ENCODE results near the gene CBLC.

CBLC gene

GRCh38 chr19:44744871-44745332 lies 32.8 kb upstream of the CBLC start:
- Histone ChIP-seq H3K27me3 (ENCODE audit: control insufficient read depth in 1 of 2, insufficient read depth in 1 of 2, low read length in 2 of 2) (no peaks in the 10 kb centered on the region), H3K9ac (ENCODE audit: low read length) (peak overlapping the region; percentile 84), H3K9me3 (ENCODE audit: control insufficient read depth, low read length) (no peaks in the 10 kb centered on the region), H3K4me1 (ENCODE audit: control insufficient read depth, insufficient read depth, low read depth, low read length) (peaks cover 29% of the 10 kb centered on the region), H4K8ac (ENCODE audit: low read length) (peak overlapping the region; percentile 89), H2AK5ac (ENCODE audit: low read length, severe bottlenecking) (peak overlapping the region; percentile 75), H3K27ac (ENCODE audit: low read length, poor library complexity, severe bottlenecking) (no peak overlapping the region), H2BK120ac (ENCODE audit: low read depth, low read length) (peak overlapping the region; percentile 89), H3K79me1 (replicated peaks; ENCODE audit: low read length, poor library complexity, severe bottlenecking) (peaks cover 4% of the 10 kb centered on the region), H2BK15ac (ENCODE audit: low read depth, poor library complexity, severe bottlenecking) (peak overlapping the region; percentile 95), H2AFZ (ENCODE audit: low read depth, low read length) (no peak overlapping the region), H4K91ac (ENCODE audit: low read length) (peak overlapping the region; percentile 84), H3K4me3 (ENCODE audit: insufficient read depth in 1 of 2, low read depth in 1 of 2, low read length in 2 of 2) (peak overlapping the region in 1 of 2 experiments; percentile 50), H3K23ac (ENCODE audit: low read length in 2 of 2) (no peak overlapping the region), H3K14ac (ENCODE audit: low read length in 2 of 2) (peak overlapping the region in 1 of 2 experiments; percentile 19), H3K4me2 (ENCODE audit: low read length, poor library complexity, severe bottlenecking) (no peak overlapping the region), H3K18ac (ENCODE audit: low read depth in 1 of 2, low read length in 2 of 2) (peak overlapping the region; percentile 87 to 94), H3K4ac (ENCODE audit: low read depth in 1 of 2, low read length in 2 of 2) (peak overlapping the region; percentile 66 to 91), H2BK12ac (ENCODE audit: low read length in 2 of 2) (peak overlapping the region; percentile 49 to 100), H2BK5ac (ENCODE audit: low read depth, low read length, poor library complexity, severe bottlenecking) (no peak overlapping the region), H3K36me3 (ENCODE audit: control insufficient read depth in 1 of 2, insufficient read depth in 2 of 2, low read depth in 1 of 2, low read length in 2 of 2) (peaks cover 0 to 1% of the 10 kb centered on the region in 2 experiments)
- DNase-seq: peak; percentile 61
- WGBS: 67% methylated on average over 3 of the region's 3 CpGs

DNA sequence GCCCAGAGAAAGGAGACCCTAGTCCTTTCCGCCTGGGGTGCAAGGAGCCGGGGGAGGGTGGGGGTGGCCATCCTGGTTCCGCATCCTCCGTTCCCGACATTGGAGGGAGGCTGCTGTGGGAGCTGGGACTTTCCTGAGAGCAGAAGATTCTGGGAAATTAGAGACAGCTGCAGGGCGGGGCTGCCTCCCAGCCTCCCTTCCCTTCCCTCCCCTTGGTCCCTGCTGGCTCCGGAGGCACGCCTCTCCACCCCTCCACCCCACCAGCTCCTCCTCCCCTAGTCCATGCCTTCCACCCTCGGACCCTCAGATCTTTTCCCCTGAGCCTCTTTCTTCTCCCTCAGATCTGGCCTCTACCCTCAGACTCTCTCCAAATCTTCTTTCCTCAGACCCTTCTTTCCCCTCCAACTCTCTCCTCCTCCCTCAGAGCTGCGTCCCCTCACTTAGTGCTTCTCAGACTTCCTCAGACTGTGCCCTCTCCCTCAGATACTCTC lies 32.3 kb upstream of the CBLC start:
- Histone ChIP-seq H3K9me3 (ENCODE audit: control insufficient read depth, low read length) (no peaks in the 10 kb centered on the region), H3K4ac (ENCODE audit: low read depth in 1 of 2, low read length in 2 of 2) (peak overlapping the region; percentile 52 to 91), H3K36me3 (ENCODE audit: control insufficient read depth in 1 of 2, insufficient read depth in 2 of 2, low read depth in 1 of 2, low read length in 2 of 2) (peaks cover 0 to 4% of the 10 kb centered on the region in 2 experiments), H2BK120ac (ENCODE audit: low read depth, low read length) (peak overlapping the region; percentile 89), H2BK12ac (ENCODE audit: low read length in 2 of 2) (peak overlapping the region; percentile 76 to 100), H3K9ac (ENCODE audit: low read length) (peak overlapping the region; percentile 84), H3K4me3 (ENCODE audit: insufficient read depth in 1 of 2, low read depth in 1 of 2, low read length in 2 of 2) (peak overlapping the region in 1 of 2 experiments; percentile 54), H2AK5ac (ENCODE audit: low read length, severe bottlenecking) (peak overlapping the region; percentile 83), H3K18ac (ENCODE audit: low read depth in 1 of 2, low read length in 2 of 2) (peak overlapping the region; percentile 87 to 94), H3K27me3 (ENCODE audit: control insufficient read depth in 1 of 2, insufficient read depth in 1 of 2, low read length in 2 of 2) (no peaks in the 10 kb centered on the region), H3K4me2 (ENCODE audit: low read length, poor library complexity, severe bottlenecking) (no peak overlapping the region), H3K79me1 (replicated peaks; ENCODE audit: low read length, poor library complexity, severe bottlenecking) (peaks cover 4% of the 10 kb centered on the region), H4K8ac (ENCODE audit: low read length) (peak overlapping the region; percentile 89), H3K23ac (ENCODE audit: low read length in 2 of 2) (peak overlapping the region in 1 of 2 experiments; percentile 46), H2BK5ac (ENCODE audit: low read depth, low read length, poor library complexity, severe bottlenecking) (no peak overlapping the region), H2AFZ (ENCODE audit: low read depth, low read length) (no peak overlapping the region), H4K91ac (ENCODE audit: low read length) (peak overlapping the region; percentile 90), H2BK15ac (ENCODE audit: low read depth, poor library complexity, severe bottlenecking) (peak overlapping the region; percentile 95), H3K14ac (ENCODE audit: low read length in 2 of 2) (peak overlapping the region in 1 of 2 experiments; percentile 83), H3K27ac (ENCODE audit: low read length, poor library complexity, severe bottlenecking) (no peak overlapping the region), H3K4me1 (ENCODE audit: control insufficient read depth, insufficient read depth, low read depth, low read length) (peaks cover 32% of the 10 kb centered on the region)
- 20% methylated on average over 8 of the region's 10 CpGs for WGBS
- peak; percentile 90 for DNase-seq

- WGBS: 69% methylated on average over 4 of the region's 4 CpGs
Observed at GRCh38 chr19:44745887-44746600, 31.6 kb upstream of the CBLC start.

GRCh38 chr19:44746616-44746945 lies 31.1 kb upstream of the CBLC start:
- WGBS: 81% methylated on average over 3 of the region's 5 CpGs
- Histone ChIP-seq H3K18ac (ENCODE audit: low read depth in 1 of 2, low read length in 2 of 2) (peak overlapping the region; percentile 80 to 96), H3K4ac (ENCODE audit: low read depth in 1 of 2, low read length in 2 of 2) (peak overlapping the region; percentile 56 to 94)

More at GRCh38 chr19:44745887-44746600, 31.6 kb upstream of the CBLC start:
- no peak for DNase-seq
- Histone ChIP-seq H2AK5ac (ENCODE audit: low read length, severe bottlenecking) (peak overlapping the region; percentile 83), H2AFZ (ENCODE audit: low read depth, low read length) (no peak overlapping the region), H3K9ac (ENCODE audit: low read length) (peak overlapping the region; percentile 73), H3K79me1 (replicated peaks; ENCODE audit: low read length, poor library complexity, severe bottlenecking) (peaks cover 7% of the 10 kb centered on the region), H2BK5ac (ENCODE audit: low read depth, low read length, poor library complexity, severe bottlenecking) (no peak overlapping the region), H3K36me3 (ENCODE audit: control insufficient read depth in 1 of 2, insufficient read depth in 2 of 2, low read depth in 1 of 2, low read length in 2 of 2) (peaks cover 3 to 9% of the 10 kb centered on the region in 2 experiments), H3K18ac (ENCODE audit: low read depth in 1 of 2, low read length in 2 of 2) (peak overlapping the region; percentile 91 to 96), H2BK120ac (ENCODE audit: low read depth, low read length) (peak overlapping the region; percentile 95), H2BK15ac (ENCODE audit: low read depth, poor library complexity, severe bottlenecking) (peak overlapping the region; percentile 86), H3K4me1 (ENCODE audit: control insufficient read depth, insufficient read depth, low read depth, low read length) (peaks cover 38% of the 10 kb centered on the region), H3K9me3 (ENCODE audit: control insufficient read depth, low read length) (no peaks in the 10 kb centered on the region), H3K14ac (ENCODE audit: low read length in 2 of 2) (peak overlapping the region in 1 of 2 experiments; percentile 83), H3K4me3 (ENCODE audit: insufficient read depth in 1 of 2, low read depth in 1 of 2, low read length in 2 of 2) (peak overlapping the region in 1 of 2 experiments; percentile 54), H3K4me2 (ENCODE audit: low read length, poor library complexity, severe bottlenecking) (no peak overlapping the region), H3K23ac (ENCODE audit: low read length in 2 of 2) (no peak overlapping the region), H2BK12ac (ENCODE audit: low read length in 2 of 2) (peak overlapping the region; percentile 80 to 100), H4K8ac (ENCODE audit: low read length) (no peak overlapping the region), H4K91ac (ENCODE audit: low read length) (peak overlapping the region; percentile 90), H3K4ac (ENCODE audit: low read depth in 1 of 2, low read length in 2 of 2) (peak overlapping the region; percentile 52 to 73), H3K27me3 (ENCODE audit: control insufficient read depth in 1 of 2, insufficient read depth in 1 of 2, low read length in 2 of 2) (no peaks in the 10 kb centered on the region), H3K27ac (ENCODE audit: low read length, poor library complexity, severe bottlenecking) (no peak overlapping the region)

More at GRCh38 chr19:44746616-44746945, 31.1 kb upstream of the CBLC start:
- H3K23ac ChIP-seq (ENCODE audit: low read length in 2 of 2): no peak overlapping the region
- H3K4me3 ChIP-seq (ENCODE audit: insufficient read depth in 1 of 2, low read depth in 1 of 2, low read length in 2 of 2): peak overlapping the region in 1 of 2 experiments; percentile 39
- H4K91ac ChIP-seq (ENCODE audit: low read length): peak overlapping the region; percentile 90
- H2AFZ ChIP-seq (ENCODE audit: low read depth, low read length): no peak overlapping the region
- peaks cover 8 to 14% of the 10 kb centered on the region in 2 experiments for H3K36me3 ChIP-seq (ENCODE audit: control insufficient read depth in 1 of 2, insufficient read depth in 2 of 2, low read depth in 1 of 2, low read length in 2 of 2)
- H2BK5ac ChIP-seq (ENCODE audit: low read depth, low read length, poor library complexity, severe bottlenecking): no peak overlapping the region
- H2AK5ac ChIP-seq (ENCODE audit: low read length, severe bottlenecking): peak overlapping the region; percentile 86
- peaks cover 7% of the 10 kb centered on the region for H3K79me1 ChIP-seq (replicated peaks; ENCODE audit: low read length, poor library complexity, severe bottlenecking)
- H2BK12ac ChIP-seq (ENCODE audit: low read length in 2 of 2): peak overlapping the region; percentile 80 to 88
- no peak overlapping the region for H3K14ac ChIP-seq (ENCODE audit: low read length in 2 of 2)
- H3K4me1 ChIP-seq (ENCODE audit: control insufficient read depth, insufficient read depth, low read depth, low read length): peaks cover 40% of the 10 kb centered on the region
- H4K8ac ChIP-seq (ENCODE audit: low read length): peak overlapping the region; percentile 92
- DNase-seq: no peak
- no peaks in the 10 kb centered on the region for H3K9me3 ChIP-seq (ENCODE audit: control insufficient read depth, low read length)
- peak overlapping the region; percentile 86 for H2BK15ac ChIP-seq (ENCODE audit: low read depth, poor library complexity, severe bottlenecking)
- H3K27ac ChIP-seq (ENCODE audit: low read length, poor library complexity, severe bottlenecking): no peak overlapping the region
- no peak overlapping the region for H3K4me2 ChIP-seq (ENCODE audit: low read length, poor library complexity, severe bottlenecking)
- no peaks in the 10 kb centered on the region for H3K27me3 ChIP-seq (ENCODE audit: control insufficient read depth in 1 of 2, insufficient read depth in 1 of 2, low read length in 2 of 2)
- H3K9ac ChIP-seq (ENCODE audit: low read length): peak overlapping the region; percentile 48
- peak overlapping the region; percentile 95 for H2BK120ac ChIP-seq (ENCODE audit: low read depth, low read length)
